IMR-90 (cell line): ENCODE measurements around the gene RAVER2. TPM values are rescaled to one million over a fixed set of nuclear protein-coding genes. Genes with fewer than 3 reads are reported as not detected.

ENCODE experiments used
- ATAC-seq: fragments of 200-7000 bp; cut with Tn5 transposase; 2 replicates; pipeline ENCODE4 v1.9.1; 2020; ENCODE audit warnings: low read depth, mild to moderate bottlenecking, moderate library complexity
- BruUV-seq: library from RNA; stranded (reverse); fragments of 400-500 nt; replicated peaks from 2 replicates; lab custom pipeline; 2021; lab: Mats Ljungman, UMichigan
- CTCF ChIA-PET: fragments of 300-600 bp; formaldehyde crosslinking; extraction: SDS; loops from one replicate; lab custom pipeline; 2021; ENCODE audit warnings: antibody characterized with exemption; lab: Yijun Ruan, JAX
- POLR2A ChIA-PET: fragments of 300-600 bp; sonication (Branson Sonifier 250); formaldehyde crosslinking; loops from one replicate; lab custom pipeline; 2022; ENCODE audit warnings: antibody characterized with exemption; ENCODE audit not compliant: unreplicated experiment; lab: Charles Lee
- DNase-seq: peaks from one replicate; pipeline ENCODE4 v3.0.0; 2013
- H2AFZ ChIP-seq: replicated peaks from 2 replicates; pipeline ENCODE3; 2013; ENCODE audit warnings: low read length, mild to moderate bottlenecking; ENCODE audit not compliant: poor library complexity
- H2AK5ac ChIP-seq: 2 replicates; pipeline ENCODE4 v1.6.1; 2013; ENCODE audit warnings: low read depth, low read length, inconsistent platforms
- H2AK9ac ChIP-seq: replicated peaks from 2 replicates; pipeline ENCODE3; 2013; ENCODE audit warnings: mild to moderate bottlenecking, low read depth, low read length, moderate library complexity; ENCODE audit not compliant: poor library complexity
- H2BK120ac ChIP-seq: 2 replicates; pipeline ENCODE4 v1.6.1; 2013; ENCODE audit warnings: low read depth, low read length, inconsistent platforms
- H2BK15ac ChIP-seq: 3 replicates; pipeline ENCODE4 v1.6.1; 2013; ENCODE audit warnings: low read depth, low read length, inconsistent platforms
- H2BK20ac ChIP-seq: 2 replicates; pipeline ENCODE4 v1.6.1; 2013; ENCODE audit warnings: low read depth, mild to moderate bottlenecking, inconsistent platforms, low read length, moderate library complexity
- H2BK5ac ChIP-seq: 2 replicates; pipeline ENCODE4 v1.6.1; 2013; ENCODE audit warnings: mild to moderate bottlenecking, low read depth, low read length, inconsistent platforms; ENCODE audit not compliant: poor library complexity, severe bottlenecking
- H3K14ac ChIP-seq: replicated peaks from 2 replicates; pipeline ENCODE4 v1.6.1; 2013; ENCODE audit warnings: low read depth, low read length, inconsistent platforms
- H3K18ac ChIP-seq: 2 replicates; pipeline ENCODE4 v1.6.1; 2013; ENCODE audit warnings: low read depth, low read length, control low read depth
- H3K23ac ChIP-seq: 2 replicates; pipeline ENCODE4 v1.6.1; 2013; ENCODE audit warnings: low read depth, low read length, inconsistent platforms
- H3K27ac ChIP-seq: 2 replicates; pipeline ENCODE4 v1.5.1; 2013; ENCODE audit warnings: mild to moderate bottlenecking, control low read depth, low read length; ENCODE audit not compliant: insufficient read depth
- H3K27me3 ChIP-seq: 2 replicates; pipeline ENCODE4 v1.6.1; 2013; ENCODE audit warnings: low read length; ENCODE audit not compliant: control insufficient read depth, insufficient read depth
- H3K36me3 ChIP-seq: 2 replicates; pipeline ENCODE4 v1.6.1; 2013; ENCODE audit warnings: low read length, mixed read lengths; ENCODE audit not compliant: control insufficient read depth, insufficient read depth
- H3K4ac ChIP-seq: 2 replicates; pipeline ENCODE4 v1.6.1; 2013; ENCODE audit warnings: low read depth, low read length, inconsistent platforms
- H3K4me1 ChIP-seq: 2 replicates; pipeline ENCODE4 v1.6.1; 2013; ENCODE audit warnings: low read length, mixed read lengths; ENCODE audit not compliant: control insufficient read depth, insufficient read depth
- H3K4me2 ChIP-seq: 2 replicates; pipeline ENCODE4 v1.6.1; 2013; ENCODE audit warnings: low read depth, mild to moderate bottlenecking, control low read depth, low read length, moderate library complexity
- H3K4me3 ChIP-seq: 2 replicates; pipeline ENCODE4 v1.5.1; 2013; ENCODE audit warnings: low read depth, mild to moderate bottlenecking, control low read depth, low read length, moderate library complexity; ENCODE audit not compliant: insufficient read depth
- H3K56ac ChIP-seq: 2 replicates; pipeline ENCODE4 v1.6.1; 2013; ENCODE audit warnings: low read length, inconsistent platforms; ENCODE audit not compliant: insufficient read depth; ENCODE audit errors: extremely low read depth
- H3K79me1 ChIP-seq, 2 experiments: 2 replicates each; pipeline ENCODE4 v1.6.1; 2013; ENCODE audit warnings: low read length in 2 of 2, inconsistent platforms in 1 of 2, low read depth in 1 of 2
- H3K9ac ChIP-seq: 2 replicates; pipeline ENCODE4 v1.6.1; 2013; ENCODE audit warnings: low read depth, low read length, control low read depth
- H3K9me1 ChIP-seq: 2 replicates; pipeline ENCODE4 v1.6.1; 2013; ENCODE audit warnings: low read length, inconsistent platforms; ENCODE audit not compliant: insufficient read depth
- H3K9me3 ChIP-seq: 2 replicates; pipeline ENCODE4 v1.6.1; 2013; ENCODE audit warnings: low read length; ENCODE audit not compliant: control insufficient read depth, insufficient read depth
- H4K20me1 ChIP-seq: 2 replicates; pipeline ENCODE4 v1.6.1; 2013; ENCODE audit warnings: low read length, inconsistent platforms; ENCODE audit not compliant: insufficient read depth
- H4K5ac ChIP-seq: 2 replicates; pipeline ENCODE4 v1.6.1; 2013; ENCODE audit warnings: mild to moderate bottlenecking, low read depth, low read length, control low read depth
- H4K8ac ChIP-seq, 2 experiments: 2 replicates each; pipeline ENCODE4 v1.6.1; 2013; ENCODE audit warnings: low read depth in 2 of 2, low read length in 2 of 2, control low read depth in 1 of 2, inconsistent platforms in 1 of 2
- H4K91ac ChIP-seq: 2 replicates; pipeline ENCODE4 v1.6.1; 2013; ENCODE audit warnings: low read depth, low read length, inconsistent platforms; ENCODE audit not compliant: insufficient read depth
- POLR2A ChIP-seq: IDR thresholded peaks from 2 replicates; pipeline ENCODE4 v1.6.1; 2012; ENCODE audit warnings: mild to moderate bottlenecking, low read depth, low read length
- RCOR1 ChIP-seq: IDR thresholded peaks from 2 replicates; pipeline ENCODE4 v1.6.1; 2012; ENCODE audit warnings: mild to moderate bottlenecking, low read length, improper control_type of control experiment; ENCODE audit not compliant: insufficient replicate concordance
- dilution Hi-C: fragments of 300-500 bp; cut with HindIII; formaldehyde crosslinking; loops from one replicate; pipeline ENCODE4 v1.14.3; 2018; ENCODE audit warnings: low sequenced_read_pairs; ENCODE audit not compliant: unreplicated experiment
- in situ Hi-C: fragments of 300-500 bp; cut with MboI; formaldehyde crosslinking; loops from 3 replicates; pipeline ENCODE4 v1.14.3; 2019; ENCODE audit warnings: low sequenced_read_pairs, inconsistent platforms, mixed read lengths
- intact Hi-C: fragments of 100-400 bp; cut with micrococcal nuclease; formaldehyde crosslinking; loops from 2 replicates; pipeline ENCODE4 v1.10.0; 2022
- polyA plus RNA-seq, 3 experiments: library from polyadenylated mRNA; depleted of rRNA; stranded (reverse); fragments of >200 nt; gene quantifications; 2 replicates each; pipeline ENCODE4 v1.2.3, GENCODE V29; 2012; ENCODE audit warnings: low replicate concordance in 1 of 3
- total RNA-seq: library from RNA; depleted of rRNA; stranded (reverse); fragments of >200 nt; gene quantifications from 2 replicates; pipeline ENCODE4 v1.2.3, GENCODE V29; 2012

RAVER2 gene
- total and polyA plus RNA-seq, 2 of the 4 experiments (the other 2 are of a cell fraction): 3.7 to 6.1 TPM

GRCh38 chr1:64834734-64835133 lies 89.9 kb downstream of the RAVER2 start:
- Histone ChIP-seq H3K79me1 (no peaks in the 10 kb centered on the region), H3K23ac (no peak overlapping the region), H2BK5ac (no peak overlapping the region), H2BK15ac (no peak overlapping the region), H2AFZ (no peak overlapping the region), H3K4me1 (no peaks in the 10 kb centered on the region), H4K5ac (no peak overlapping the region), H3K27ac (no peak overlapping the region), H2BK120ac (no peak overlapping the region), H3K56ac (no peak overlapping the region), H3K4me3 (no peak overlapping the region), H2AK5ac (no peak overlapping the region), H3K36me3 (peaks cover 42% of the 10 kb centered on the region), H3K4me2 (no peak overlapping the region), H3K9me3 (no peaks in the 10 kb centered on the region), H4K8ac (no peak overlapping the region), H3K9ac (no peak overlapping the region), H3K18ac (no peak overlapping the region), H3K14ac (no peak overlapping the region), H3K9me1 (peaks cover 3% of the 10 kb centered on the region; the same call in 1 of the 2 replicates), H2BK20ac (no peak overlapping the region), H2AK9ac (no peak overlapping the region), H3K27me3 (no peaks in the 10 kb centered on the region), H4K20me1 (no peaks in the 10 kb centered on the region), H4K91ac (no peak overlapping the region), H3K4ac (no peak overlapping the region)
- no peak for TF ChIP-seq RCOR1
- no peak for TF ChIP-seq POLR2A
- intact Hi-C loops (loop anchor here (5.0 kb wide), 2 partner anchors 133 to 853 kb away; partner anchors contain the start of gene JAK1), dilution Hi-C loops (no loop called here), in situ Hi-C loops (no loop called here)
- DNase-seq (peak; percentile 79), ATAC-seq (peak; percentile 93)
- POLR2A ChIA-PET: no interaction called here
- CTCF ChIA-PET: interaction anchor here (0.8 kb wide), 1 partner anchor 240 kb away, joined by 3 read pairs; no protein-coding TSS in a partner anchor
- no TSS peak for BruUV-seq
